Measurements from ENCODE around the gene IFNGR2. TPM values are rescaled to one million over a fixed set of nuclear protein-coding genes. Genes with fewer than 3 reads are reported as not detected.
"Not testable (repeated sequence)": the region's sequence is repeated elsewhere in the genome, so short reads cannot be mapped to it uniquely, and the experiment has no call there.

The IFNGR2 gene
- total RNA-seq, 6 experiments from 2014 or later: 51.2 to 68.6 (median 64.2) TPM

- no peak for TF ChIP-seq CTCF (IDR thresholded peaks at IDR 0.05)
- no peak overlapping the region for H3K27ac Mint-ChIP-seq
- H3K36me3 Mint-ChIP-seq (ENCODE audit: low read depth): no peaks in the 10 kb centered on the region
- no peaks in the 10 kb centered on the region; the same call in 1 of the 2 replicates for H3K9me3 Mint-ChIP-seq
- H3K4me1 Mint-ChIP-seq (ENCODE audit: low read depth): peaks cover 32% of the 10 kb centered on the region
- DNase-seq: no peak
- peaks cover 2% of the 10 kb centered on the region; the same call in 1 of the 2 replicates for H3K27me3 Mint-ChIP-seq (ENCODE audit: insufficient read depth)
- H3K4me3 Mint-ChIP-seq: no peak overlapping the region
Observed at GRCh38 chr21:33375101-33375644, 28.0 kb upstream of the IFNGR2 start.

- Mint-ChIP-seq H3K27me3 (ENCODE audit: insufficient read depth) (peaks cover 2% of the 10 kb centered on the region; the same call in 1 of the 2 replicates), H3K4me3 (no peak overlapping the region), H3K27ac (no peak overlapping the region), H3K9me3 (no peaks in the 10 kb centered on the region), H3K36me3 (ENCODE audit: low read depth) (no peaks in the 10 kb centered on the region), H3K4me1 (ENCODE audit: low read depth) (peaks cover 52% of the 10 kb centered on the region)
- no peak for DNase-seq
- TF ChIP-seq CTCF (IDR thresholded peaks at IDR 0.05): no peak
Observed at GRCh38 chr21:33377221-33377920, 25.8 kb upstream of the IFNGR2 start.

- TF ChIP-seq CTCF (IDR thresholded peaks at IDR 0.05): no peak
- no peak overlapping the region for H3K27ac Mint-ChIP-seq
- DNase-seq: no peak
Observed at GRCh38 chr21:33378081-33378480, 25.1 kb upstream of the IFNGR2 start.

GRCh38 chr21:33379934-33380333 is 23.3 kb upstream of the IFNGR2 start:
- Mint-ChIP-seq H3K4me1 (ENCODE audit: low read depth) (peaks cover 53% of the 10 kb centered on the region), H3K4me3 (peak overlapping the region; percentile 64; the same call in 1 of the 2 replicates), H3K27ac (peak overlapping the region; percentile 96)
- H3K27me3 Mint-ChIP-seq (ENCODE audit: insufficient read depth); H3K36me3 Mint-ChIP-seq (ENCODE audit: low read depth); H3K9me3 Mint-ChIP-seq: not testable (repeated sequence)
- DNase-seq: peak; percentile 64

More at GRCh38 chr21:33378081-33378480, 25.1 kb upstream of the IFNGR2 start:
- H3K4me1 Mint-ChIP-seq (ENCODE audit: low read depth): peaks cover 59% of the 10 kb centered on the region
- H3K27me3 Mint-ChIP-seq (ENCODE audit: insufficient read depth): peaks cover 2% of the 10 kb centered on the region; the same call in 1 of the 2 replicates
- H3K9me3 Mint-ChIP-seq: no peaks in the 10 kb centered on the region
- no peaks in the 10 kb centered on the region for H3K36me3 Mint-ChIP-seq (ENCODE audit: low read depth)
- H3K4me3 Mint-ChIP-seq: no peak overlapping the region

GRCh38 chr21:33380483-33380998 is 22.7 kb upstream of the IFNGR2 start:
- DNase-seq: peak; percentile 96
- H3K27ac Mint-ChIP-seq: peak overlapping the region; percentile 96
- H3K4me1 Mint-ChIP-seq (ENCODE audit: low read depth): peaks cover 53% of the 10 kb centered on the region
- no peak for TF ChIP-seq CTCF (IDR thresholded peaks at IDR 0.05)
- H3K36me3 Mint-ChIP-seq (ENCODE audit: low read depth): no peaks in the 10 kb centered on the region
- no peaks in the 10 kb centered on the region; the same call in 1 of the 2 replicates for H3K27me3 Mint-ChIP-seq (ENCODE audit: insufficient read depth)
- H3K9me3 Mint-ChIP-seq: no peaks in the 10 kb centered on the region
- H3K4me3 Mint-ChIP-seq: peak overlapping the region; percentile 64

- not testable (repeated sequence) for H3K36me3 Mint-ChIP-seq (ENCODE audit: low read depth); H3K4me3 Mint-ChIP-seq; DNase-seq; H3K27me3 Mint-ChIP-seq (ENCODE audit: insufficient read depth); H3K9me3 Mint-ChIP-seq; H3K27ac Mint-ChIP-seq
- H3K4me1 Mint-ChIP-seq (ENCODE audit: low read depth): peaks cover 53% of the 10 kb centered on the region
Observed at GRCh38 chr21:33381381-33381780, 21.8 kb upstream of the IFNGR2 start.

Data from HFFc6 (cell line).